Kasumi-1 (cell line): ENCODE measurements around the gene ISCA2.

Experiments used
- DNase-seq, 2 experiments: peaks; one replicate each; lab custom pipeline; 2025; lab: John Stamatoyannopoulos, UW

The ISCA2 gene

DNA sequence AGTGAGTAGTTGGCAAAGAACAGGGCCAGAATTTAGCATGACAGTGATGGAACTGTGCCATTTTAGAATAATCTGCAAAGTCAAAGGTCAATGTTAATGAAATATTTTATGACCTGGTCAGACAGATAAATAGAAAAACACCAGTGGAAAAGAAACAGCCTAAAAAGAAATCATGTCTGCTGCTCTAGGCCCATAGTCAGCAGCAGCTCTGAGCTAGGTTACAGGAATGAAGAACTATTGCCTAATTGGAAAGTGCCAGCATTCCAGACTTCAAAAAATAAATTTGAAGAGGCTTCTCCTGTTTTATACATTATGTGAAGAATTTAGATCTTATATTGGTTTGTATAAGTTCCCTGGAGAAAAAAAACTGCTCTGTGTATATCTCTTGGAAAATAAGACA lies 10.2 kb upstream of the ISCA2 start:
- no peak for DNase-seq

DNA sequence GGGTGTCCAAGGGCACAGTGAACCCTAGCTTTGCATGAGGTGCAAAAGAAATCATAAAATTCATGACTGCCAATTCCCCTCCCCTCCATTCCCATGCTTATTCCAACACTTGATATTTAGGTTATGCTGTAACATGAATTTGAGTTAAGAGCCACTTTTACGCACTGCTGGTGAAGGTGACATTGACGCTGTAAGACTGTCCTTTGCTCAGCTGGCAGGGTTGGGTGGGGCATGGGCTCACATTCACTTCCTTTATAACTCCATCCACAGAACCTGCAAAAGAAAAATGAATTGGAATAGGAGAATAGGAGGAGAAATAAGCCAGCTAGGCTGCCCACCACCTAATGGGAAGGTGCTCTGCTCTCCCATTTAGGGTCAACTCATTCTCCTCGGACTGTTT lies 7.4 kb upstream of the ISCA2 start:
- no peak for DNase-seq

GRCh38 chr14:74488786-74489397 lies 4.7 kb upstream of the ISCA2 start:
- DNase-seq = peak in 1 of 2 experiments; percentile 6

- no peak for DNase-seq
Observed at GRCh38 chr14:74490486-74490885, 3.1 kb upstream of the ISCA2 start.

DNA sequence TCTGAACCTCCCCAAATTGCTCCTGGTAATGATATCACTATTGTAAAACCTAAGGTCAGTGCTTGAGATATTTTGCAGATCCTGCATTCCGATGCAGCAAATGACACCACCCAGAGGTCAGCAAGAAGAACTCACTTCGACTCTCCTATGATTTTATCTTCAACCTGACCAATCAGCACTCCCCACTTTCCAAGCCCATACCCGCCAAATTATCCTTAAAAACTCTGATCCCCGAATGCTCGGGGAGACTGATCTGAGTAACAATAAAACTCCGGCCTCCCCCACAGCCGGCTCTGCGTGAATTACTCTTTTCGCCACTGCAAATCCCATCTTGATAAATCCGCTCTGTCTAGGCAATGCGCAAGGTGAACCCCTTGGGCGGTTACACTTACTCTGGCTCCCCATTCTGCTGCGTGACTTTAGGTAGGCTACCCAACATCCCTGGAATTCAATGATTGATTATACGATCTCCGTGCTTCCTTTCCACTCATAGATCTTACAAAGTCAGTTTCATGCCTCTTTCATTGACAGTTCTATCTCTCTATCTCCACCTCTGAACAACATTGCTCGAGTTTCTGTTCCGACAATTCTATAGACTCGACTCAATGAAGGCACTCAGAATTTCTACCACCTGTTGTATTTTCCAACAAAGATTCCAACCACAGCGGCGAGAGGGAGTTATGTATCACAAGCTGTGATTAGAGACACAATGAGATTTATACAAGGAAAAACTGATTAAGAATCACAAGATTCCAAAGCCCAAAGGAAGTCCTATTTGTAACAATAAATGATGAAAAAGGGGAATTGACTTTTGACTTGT lies 1.4 kb upstream of the ISCA2 start:
- peak; percentile 29 to 50 for DNase-seq

DNA sequence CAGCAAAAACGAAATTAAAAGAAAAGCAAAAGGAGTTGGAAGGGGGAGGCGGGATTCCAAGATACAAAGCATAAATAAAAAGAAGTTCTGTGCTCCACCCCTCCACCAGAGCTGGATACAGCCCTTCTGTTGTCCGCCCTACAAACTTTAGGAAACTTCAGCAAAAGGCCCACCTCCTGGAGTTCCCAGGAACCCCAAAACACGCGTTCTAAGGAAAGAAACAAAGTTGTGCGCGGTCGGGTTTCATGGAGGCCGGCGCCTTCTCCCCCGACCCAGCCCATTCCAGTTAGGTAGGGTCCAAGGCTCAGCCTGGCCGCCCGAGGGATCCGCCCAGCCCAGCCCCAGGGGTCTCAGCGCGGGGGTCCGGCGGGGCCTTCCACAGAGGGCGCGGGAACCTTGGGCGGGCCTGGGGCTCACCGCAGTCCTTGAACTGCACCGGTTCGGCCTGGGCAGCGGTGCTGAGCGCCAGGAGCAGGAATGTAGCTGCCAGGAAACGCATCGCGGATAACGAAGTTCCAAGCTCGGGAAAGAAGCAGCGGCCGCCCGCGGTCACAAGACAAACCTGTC lies 706 bp upstream of the ISCA2 start, which contains the start of gene NPC2:
Gene NPC2 (minus strand): TSS at position 530 of the 567 bp plus-strand sequence. CDS start 31 bp downstream, at position 499.
- no peak for DNase-seq

DNA sequence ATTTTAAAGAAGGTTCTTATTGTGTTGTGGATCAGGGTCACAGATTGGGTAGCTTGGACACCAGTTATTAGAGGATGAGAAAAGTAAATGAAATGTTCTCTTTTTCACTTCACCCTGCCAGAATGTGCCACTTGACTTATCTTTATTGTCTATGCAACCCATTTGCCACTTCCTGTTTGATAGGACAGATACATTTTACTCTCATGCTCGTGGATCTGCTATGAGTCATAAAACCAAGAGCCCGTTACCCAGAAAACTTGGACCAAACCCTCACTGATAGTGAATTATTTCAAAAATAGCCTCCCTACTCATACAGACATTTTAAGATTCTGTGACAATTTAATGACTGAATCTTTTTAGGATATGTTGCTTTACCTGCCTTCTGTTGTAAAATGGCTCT lies 1.8 kb downstream of the ISCA2 start:
- DNase-seq = peak; percentile 18 to 38

DNA sequence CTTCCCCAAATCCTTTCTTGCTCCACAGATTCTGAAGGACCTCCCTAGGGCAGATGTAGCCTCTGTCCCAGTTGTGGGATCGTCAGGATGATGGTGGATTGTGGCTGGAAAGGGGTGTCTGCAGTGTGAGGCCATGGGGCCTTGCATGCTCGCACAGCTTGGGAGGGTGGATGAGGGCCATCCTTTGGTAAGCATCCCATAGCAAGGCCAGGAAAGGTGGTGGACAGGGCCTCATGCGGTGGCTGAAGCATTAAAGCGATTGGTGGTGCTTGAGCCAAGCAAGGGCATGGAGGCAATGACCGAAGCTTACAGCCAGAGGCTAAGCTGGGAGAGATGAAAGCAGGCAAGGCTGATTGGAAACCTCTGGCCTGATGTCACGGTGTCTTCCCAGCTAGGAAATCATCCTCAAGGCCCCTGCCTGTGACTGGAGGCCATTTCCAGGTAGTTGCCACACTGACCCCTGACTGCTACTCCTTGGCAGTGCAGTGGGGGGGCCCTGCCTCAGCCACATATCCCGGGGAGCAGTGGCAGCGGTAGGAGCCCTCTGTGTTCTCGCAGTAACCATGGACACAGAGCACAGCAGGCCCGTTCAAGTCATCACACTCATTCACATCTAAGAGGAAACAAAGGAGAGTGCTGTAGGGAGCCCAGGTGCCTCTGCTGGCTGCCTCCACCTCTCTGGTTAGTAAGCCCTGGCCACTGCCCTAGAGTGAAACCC lies 7.0 kb downstream of the ISCA2 start:
- DNase-seq = no peak

- peak; percentile 11 to 18 for DNase-seq
Observed at GRCh38 chr14:74501135-74501614, 7.6 kb downstream of the ISCA2 start.

GRCh38 chr14:74501691-74502090 lies 8.1 kb downstream of the ISCA2 start:
- no peak for DNase-seq

DNA sequence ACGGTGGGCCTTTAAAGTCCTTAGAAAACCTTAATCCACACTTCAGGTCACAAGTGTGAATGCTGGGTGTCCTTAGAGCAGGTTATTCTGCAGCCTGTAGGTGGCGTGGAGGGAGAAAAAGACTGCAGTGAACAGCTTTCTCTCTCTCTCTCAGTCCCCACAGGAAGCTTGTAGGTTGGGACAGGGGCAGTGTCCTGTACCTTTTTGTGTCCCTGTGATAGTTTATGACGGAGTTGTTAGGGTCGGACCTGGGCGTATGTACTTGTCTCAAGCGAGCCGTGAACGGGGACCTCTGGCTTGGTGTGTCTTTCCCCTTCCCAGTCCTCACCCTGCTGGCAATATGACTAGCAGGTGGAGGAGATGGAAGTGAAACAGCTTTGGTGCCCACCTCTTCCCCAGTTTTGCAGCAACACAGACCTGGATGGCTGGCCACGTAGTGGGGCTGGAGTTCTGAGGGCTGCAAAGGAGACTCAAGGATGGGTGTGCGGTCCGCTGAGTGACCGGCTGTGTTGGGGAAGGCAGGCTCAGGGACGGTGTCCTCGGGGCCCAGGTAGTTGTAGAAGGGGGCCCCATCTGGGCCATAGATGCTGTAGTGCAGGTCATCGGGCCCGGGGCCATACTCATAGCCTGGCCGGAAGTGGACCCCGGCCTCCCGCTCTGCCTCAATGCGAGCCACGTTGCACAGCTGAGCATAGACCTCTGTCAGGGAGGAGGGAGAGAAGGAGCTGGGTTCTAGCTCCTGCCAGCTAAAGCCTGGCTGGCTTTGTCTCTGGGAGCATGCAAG lies 8.9 kb downstream of the ISCA2 start:
- peak; percentile 54 to 60 for DNase-seq

DNA sequence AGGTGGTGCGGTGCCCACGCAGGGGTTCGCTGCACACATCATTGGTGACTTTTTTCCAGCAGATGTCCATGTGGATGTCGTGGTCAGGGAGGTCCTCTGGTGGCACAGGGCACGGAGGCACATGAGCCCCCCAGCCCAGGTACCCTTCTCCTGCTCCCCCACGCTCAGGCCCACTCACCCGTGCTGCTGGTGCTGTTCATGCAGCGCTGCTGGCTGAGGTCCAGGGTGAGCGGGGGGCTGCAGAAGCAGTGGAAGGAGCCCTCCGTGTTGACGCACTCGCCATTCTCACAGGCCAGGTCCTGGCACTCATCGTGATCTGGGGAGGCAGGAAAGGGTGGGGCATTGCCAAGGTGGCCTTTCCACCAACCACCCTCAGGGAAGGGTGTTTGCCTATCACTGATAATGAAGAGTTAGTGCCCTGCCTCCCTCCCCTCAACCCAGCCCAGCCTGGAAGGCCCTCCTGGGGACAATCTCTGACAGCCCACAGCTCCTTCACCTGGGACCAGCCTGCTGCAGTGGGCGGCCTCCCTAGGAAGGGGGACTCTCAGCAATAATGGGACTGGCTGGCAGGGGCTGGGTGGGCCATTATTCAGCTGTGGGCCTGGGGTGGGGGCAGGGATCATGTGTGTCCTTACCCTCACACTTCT lies 9.8 kb downstream of the ISCA2 start:
- no peak for DNase-seq

GRCh38 chr14:74503938-74504335 lies 10.4 kb downstream of the ISCA2 start:
- DNase-seq = no peak

- DNase-seq = no peak
Observed at GRCh38 chr14:74504412-74504811, 10.8 kb downstream of the ISCA2 start.

DNA sequence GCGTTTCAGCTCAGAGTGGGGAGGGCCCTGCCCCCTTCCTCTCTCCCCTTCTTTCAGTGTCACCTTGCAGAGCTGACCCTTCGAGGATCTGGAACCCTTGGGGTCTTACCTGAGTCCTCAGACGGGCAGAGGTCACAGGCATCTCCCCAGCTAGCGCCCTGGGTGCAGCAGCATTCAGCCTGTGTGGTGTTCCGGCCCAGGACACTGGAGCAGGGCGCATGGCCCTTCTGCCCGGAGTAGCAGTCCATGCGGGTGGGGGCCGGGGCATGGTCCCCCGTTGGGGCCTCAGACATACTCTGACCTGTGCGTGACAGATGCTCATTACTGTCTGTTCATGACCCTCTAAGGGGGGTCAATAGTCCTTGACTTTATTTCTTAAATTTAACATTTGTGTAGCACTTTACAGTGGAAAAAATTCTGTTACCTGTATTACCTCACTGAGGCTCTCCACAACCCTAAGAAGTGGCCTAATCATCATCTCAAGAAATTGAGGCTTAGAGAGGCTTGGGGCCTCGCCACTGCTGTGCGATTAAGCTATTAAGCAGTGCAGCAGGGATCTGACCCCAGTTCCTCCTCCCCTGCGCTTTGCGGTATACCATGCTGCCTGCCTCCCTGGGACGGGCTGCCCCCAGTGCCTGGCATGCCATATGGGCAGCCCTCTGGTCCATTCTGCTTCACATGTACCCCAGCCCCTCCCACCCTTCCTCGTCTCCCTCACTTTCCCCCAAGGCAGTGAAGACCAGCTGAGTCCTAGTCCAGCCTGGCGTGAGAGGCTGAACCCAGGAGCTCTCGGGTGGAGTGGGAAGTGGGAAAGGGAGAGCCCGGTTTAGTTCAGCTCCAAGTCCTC lies 11.5 kb downstream of the ISCA2 start:
- no peak for DNase-seq

DNA sequence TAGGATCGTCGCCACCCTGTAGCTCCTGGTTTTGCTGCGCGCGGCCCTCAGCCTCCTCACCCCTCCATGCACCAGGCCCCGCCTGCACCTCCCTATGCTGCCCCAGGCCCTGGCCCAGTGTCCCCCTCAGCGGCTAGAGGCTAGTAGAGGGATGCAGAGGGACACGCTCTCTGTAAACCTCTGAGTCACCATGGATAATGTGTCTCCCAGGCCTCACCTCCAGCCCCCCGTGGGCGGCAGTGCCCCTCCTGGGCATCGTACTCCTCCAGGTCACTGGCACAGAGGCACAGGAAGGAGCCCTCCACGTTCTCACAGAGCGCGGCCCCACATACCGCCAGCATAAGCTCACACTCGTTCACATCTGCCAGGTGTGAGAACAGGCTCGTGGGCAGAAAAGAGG lies 12.3 kb downstream of the ISCA2 start:
- no peak for DNase-seq

- DNase-seq = no peak
Observed at GRCh38 chr14:74506411-74506851, 12.9 kb downstream of the ISCA2 start.

DNA sequence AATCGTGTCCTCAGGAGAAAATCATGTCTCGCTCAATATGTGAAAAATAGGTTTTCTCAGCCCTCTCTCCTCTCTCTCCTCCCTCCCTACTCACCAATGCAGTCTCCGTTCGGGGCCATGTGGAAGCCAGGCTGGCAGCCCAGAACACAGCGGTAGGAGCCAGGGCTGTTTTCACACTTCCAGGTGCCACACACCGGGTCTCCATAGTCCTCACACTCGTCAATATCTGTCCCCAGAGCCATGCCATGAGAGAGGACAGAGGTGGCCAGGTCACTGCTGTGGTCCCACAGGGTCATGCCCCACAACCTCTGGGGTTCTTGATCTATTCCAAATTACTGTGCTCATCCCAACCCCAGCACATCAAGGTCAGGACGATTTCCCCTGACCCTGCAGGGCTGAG lies 13.5 kb downstream of the ISCA2 start:
- DNase-seq = no peak

DNA sequence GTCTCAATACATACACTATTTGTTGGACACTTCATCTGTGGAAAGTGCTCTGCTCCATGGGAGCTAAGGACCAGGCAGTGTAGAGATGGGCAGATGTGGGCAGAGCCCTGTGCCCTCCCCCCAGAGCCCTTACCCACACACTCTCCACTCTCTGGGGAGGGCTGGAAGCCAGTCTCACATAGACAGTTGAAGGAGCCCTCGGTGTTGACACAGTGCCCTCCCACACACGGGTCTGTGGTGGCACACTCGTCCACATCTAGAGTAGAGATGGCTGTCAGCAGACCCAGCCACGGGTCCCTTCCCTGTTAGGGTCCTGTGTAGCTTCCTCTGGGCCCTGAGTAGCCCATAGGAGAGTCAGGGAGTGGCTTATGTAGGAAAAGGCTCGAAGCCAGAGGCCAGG lies 14.3 kb downstream of the ISCA2 start:
- no peak for DNase-seq

DNA sequence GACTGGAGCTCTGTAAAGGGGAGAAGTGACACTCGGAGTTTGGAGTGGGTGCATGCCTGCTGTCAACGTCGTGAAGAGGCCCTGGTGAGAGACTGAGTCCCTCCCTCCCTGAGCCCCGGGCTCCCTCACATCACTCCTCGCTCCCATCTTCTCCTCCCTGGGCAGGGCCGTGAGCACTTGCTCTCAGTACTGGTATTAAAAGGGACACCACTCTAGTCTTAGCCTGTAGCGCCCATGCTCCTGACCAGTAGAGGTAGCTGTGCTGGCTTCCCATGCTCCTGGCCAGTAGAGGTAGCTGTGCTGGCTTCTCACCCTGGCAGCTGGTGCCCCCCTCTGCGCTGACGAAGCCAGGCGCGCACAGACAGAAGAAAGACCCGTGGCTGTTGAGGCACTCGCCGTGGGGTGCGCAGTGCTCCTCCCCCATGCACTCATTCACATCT lies 14.7 kb downstream of the ISCA2 start:
- peak in 1 of 2 experiments; percentile 6 for DNase-seq
